Neuronal stem cell (in vitro differentiated cells): ENCODE data around the gene PAK5.

Experiments
- DNase-seq: peaks from one replicate; pipeline ENCODE4 v3.0.0-alpha.2; 2013; ENCODE audit warnings: low spot score
- H2AFZ ChIP-seq: one replicate; pipeline ENCODE4 v1.6.1; 2013; ENCODE audit warnings: mild to moderate bottlenecking, low read length, inconsistent platforms
- H2AK5ac ChIP-seq: 2 replicates; pipeline ENCODE4 v1.6.1; 2013; ENCODE audit warnings: low read depth, mild to moderate bottlenecking, inconsistent platforms, low read length, moderate library complexity, mixed read lengths
- H2BK120ac ChIP-seq: 2 replicates; pipeline ENCODE4 v1.6.1; 2013; ENCODE audit warnings: low read depth, mild to moderate bottlenecking, inconsistent platforms, low read length, moderate library complexity, mixed read lengths
- H2BK12ac ChIP-seq: one replicate; pipeline ENCODE4 v1.6.1; 2013; ENCODE audit warnings: low read length, inconsistent platforms
- H2BK15ac ChIP-seq: 2 replicates; pipeline ENCODE4 v1.6.1; 2013; ENCODE audit warnings: mild to moderate bottlenecking, low read length, inconsistent platforms, mixed read lengths
- H2BK5ac ChIP-seq: one replicate; pipeline ENCODE4 v1.6.1; 2013; ENCODE audit warnings: inconsistent platforms, mild to moderate bottlenecking, low read length, moderate library complexity
- H3K14ac ChIP-seq: one replicate; pipeline ENCODE4 v1.6.1; 2013; ENCODE audit warnings: low read length, inconsistent platforms
- H3K18ac ChIP-seq: 2 replicates; pipeline ENCODE4 v1.6.1; 2013; ENCODE audit warnings: low read length, inconsistent platforms
- H3K23ac ChIP-seq: 2 replicates; pipeline ENCODE4 v1.6.1; 2013; ENCODE audit warnings: low read depth, mild to moderate bottlenecking, mixed read lengths, low read length, inconsistent platforms; ENCODE audit not compliant: poor library complexity
- H3K27ac ChIP-seq: replicated peaks from 3 replicates; pipeline ENCODE4 v1.5.1; 2013; ENCODE audit warnings: low read length, inconsistent platforms
- H3K27me3 ChIP-seq, 3 experiments: 2 replicates each; pipeline ENCODE4 v1.6.1; 2013; ENCODE audit warnings: low read length in 3 of 3, mild to moderate bottlenecking in 2 of 3, inconsistent platforms in 1 of 3, low read depth in 1 of 3, mixed read lengths in 1 of 3, moderate library complexity in 1 of 3; ENCODE audit not compliant: control insufficient read depth in 3 of 3, insufficient read depth in 3 of 3
- H3K36me3 ChIP-seq, 2 donors: replicated peaks in 1 of 2; 2 replicates each; pipeline ENCODE4 v1.6.1; 2013; ENCODE audit warnings: low read length in 2 of 2; ENCODE audit not compliant: control insufficient read depth in 2 of 2, insufficient read depth in 2 of 2
- H3K4ac ChIP-seq: 2 replicates; pipeline ENCODE4 v1.6.1; 2013; ENCODE audit warnings: inconsistent platforms, mild to moderate bottlenecking, low read length, moderate library complexity
- H3K4me1 ChIP-seq, 2 donors: 1 replicate in 1 of 2; 2 replicates in 1 of 2; pipeline ENCODE4 v1.6.1; 2013; ENCODE audit warnings: low read length in 2 of 2, low read depth in 1 of 2; ENCODE audit not compliant: control insufficient read depth in 2 of 2, insufficient read depth in 1 of 2
- H3K4me2 ChIP-seq: one replicate; pipeline ENCODE4 v1.6.1; 2013; ENCODE audit warnings: mild to moderate bottlenecking, low read length, inconsistent platforms; ENCODE audit not compliant: insufficient read depth, poor library complexity, severe bottlenecking
- H3K4me3 ChIP-seq, 2 donors: 2 replicates each; pipeline ENCODE4 v1.5.1; 2013; ENCODE audit warnings: low read length in 2 of 2, mild to moderate bottlenecking in 2 of 2, inconsistent platforms in 1 of 2, moderate library complexity in 1 of 2
- H3K79me1 ChIP-seq: one replicate; pipeline ENCODE4 v1.6.1; 2013; ENCODE audit warnings: low read depth, mild to moderate bottlenecking, inconsistent platforms, low read length, moderate library complexity
- H3K9ac ChIP-seq: one replicate; pipeline ENCODE4 v1.6.1; 2013; ENCODE audit warnings: mild to moderate bottlenecking, low read depth, low read length, inconsistent platforms; ENCODE audit not compliant: poor library complexity
- H3K9me3 ChIP-seq, 2 donors: replicated peaks in 1 of 2; 2 replicates each; pipeline versions ENCODE3 to v1.6.1; 2013; ENCODE audit warnings: low read length in 2 of 2, mild to moderate bottlenecking in 2 of 2, inconsistent platforms in 1 of 2, low read depth in 1 of 2, mixed read lengths in 1 of 2, moderate library complexity in 1 of 2; ENCODE audit not compliant: control insufficient read depth in 2 of 2, insufficient read depth in 1 of 2
- H4K8ac ChIP-seq: one replicate; pipeline ENCODE4 v1.6.1; 2013; ENCODE audit warnings: low read depth, mild to moderate bottlenecking, inconsistent platforms, low read length, moderate library complexity
- H4K91ac ChIP-seq: one replicate; pipeline ENCODE4 v1.6.1; 2013; ENCODE audit warnings: low read length, low read depth, mild to moderate bottlenecking, inconsistent platforms; ENCODE audit not compliant: poor library complexity
- WGBS, 2 donors: extraction: QIAGEN DNeasy Blood & Tissue Kit; methylation state at CpG; one replicate each; pipeline ENCODE4 v1.1.7; 2013; ENCODE audit warnings: missing lambda C conversion rate in 2 of 2, mixed read lengths in 1 of 2; ENCODE audit not compliant: insufficient read length in 2 of 2, insufficient replicate concordance in 1 of 2; ENCODE audit errors: extremely low coverage in 2 of 2; 5-methylcytosine and 5-hydroxymethylcytosine counted together

PAK5 gene

GRCh38 chr20:9615766-9616454, 223.0 kb downstream of the PAK5 start:
- DNase-seq, result no peak
- H4K91ac ChIP-seq, result no peak overlapping the region
- no peaks in the 10 kb centered on the region for H3K79me1 ChIP-seq
- no peak overlapping the region for H2BK5ac ChIP-seq
- no peaks in the 10 kb centered on the region for H3K36me3 ChIP-seq
- no peak overlapping the region for H3K4me2 ChIP-seq
- H2BK15ac ChIP-seq, result no peak overlapping the region
- no peak overlapping the region for H3K18ac ChIP-seq
- no peak overlapping the region for H4K8ac ChIP-seq
- H3K4me1 ChIP-seq, result no peaks in the 10 kb centered on the region
- no peak overlapping the region for H3K9ac ChIP-seq
- H3K23ac ChIP-seq, result no peak overlapping the region
- H3K9me3 ChIP-seq, result no peaks in the 10 kb centered on the region
- H2AK5ac ChIP-seq, result no peak overlapping the region
- no peak overlapping the region for H3K27ac ChIP-seq
- WGBS, 2 donors, result no CpG with 5 or more reads among the region's 8 CpGs
- no peak overlapping the region for H2AFZ ChIP-seq
- H2BK12ac ChIP-seq, result no peak overlapping the region
- H2BK120ac ChIP-seq, result no peak overlapping the region
- peak overlapping the region; percentile 91 for H3K14ac ChIP-seq
- H3K4ac ChIP-seq, result no peak overlapping the region
- H3K4me3 ChIP-seq, result no peak overlapping the region
- H3K27me3 ChIP-seq, result no peaks in the 10 kb centered on the region

GRCh38 chr20:9615118-9615517, 223.8 kb downstream of the PAK5 start:
- no peaks in the 10 kb centered on the region for H3K4me1 ChIP-seq
- H2BK120ac ChIP-seq, result no peak overlapping the region
- no peak overlapping the region for H2AFZ ChIP-seq
- no peak overlapping the region for H2BK12ac ChIP-seq
- no peak overlapping the region for H2BK5ac ChIP-seq
- no peak overlapping the region for H3K4me3 ChIP-seq
- no peak overlapping the region for H3K4me2 ChIP-seq
- H2BK15ac ChIP-seq, result no peak overlapping the region
- H4K8ac ChIP-seq, result no peak overlapping the region
- no CpG with 5 or more reads among the region's 4 CpGs for whole genome bisulfite sequencing, 2 donors
- no peak overlapping the region for H3K9ac ChIP-seq
- H2AK5ac ChIP-seq, result no peak overlapping the region
- no peak for DNase-seq
- H3K9me3 ChIP-seq, result no peaks in the 10 kb centered on the region
- no peak overlapping the region for H3K18ac ChIP-seq
- no peak overlapping the region for H3K23ac ChIP-seq
- H3K27me3 ChIP-seq, result no peaks in the 10 kb centered on the region
- no peak overlapping the region for H3K27ac ChIP-seq
- no peaks in the 10 kb centered on the region for H3K36me3 ChIP-seq
- H4K91ac ChIP-seq, result no peak overlapping the region
- no peaks in the 10 kb centered on the region for H3K79me1 ChIP-seq
- H3K14ac ChIP-seq, result no peak overlapping the region
- no peak overlapping the region for H3K4ac ChIP-seq

GRCh38 chr20:9613871-9614270, 225.0 kb downstream of the PAK5 start:
- no CpG with 5 or more reads among the region's 4 CpGs for WGBS, 2 donors
- Histone ChIP-seq H2AK5ac (no peak overlapping the region), H2BK15ac (no peak overlapping the region), H3K79me1 (no peaks in the 10 kb centered on the region), H2BK5ac (no peak overlapping the region), H3K4me1 (peaks cover 0 to 1% of the 10 kb centered on the region in 2 donors), H3K18ac (no peak overlapping the region), H2AFZ (no peak overlapping the region), H3K4me2 (no peak overlapping the region), H4K91ac (no peak overlapping the region), H2BK12ac (no peak overlapping the region), H3K14ac (no peak overlapping the region), H3K9me3 (no peaks in the 10 kb centered on the region), H3K9ac (no peak overlapping the region), H3K27me3 (no peaks in the 10 kb centered on the region), H3K4me3 (no peak overlapping the region), H3K23ac (no peak overlapping the region), H3K4ac (no peak overlapping the region), H3K27ac (no peak overlapping the region), H2BK120ac (no peak overlapping the region), H3K36me3 (no peaks in the 10 kb centered on the region), H4K8ac (no peak overlapping the region)
- no peak for DNase-seq

GRCh38 chr20:9611921-9612320, 227.0 kb downstream of the PAK5 start:
- H4K91ac ChIP-seq, result no peak overlapping the region
- no peak overlapping the region for H3K4me2 ChIP-seq
- peaks cover 0 to 1% of the 10 kb centered on the region in 2 donors for H3K4me1 ChIP-seq
- no peak overlapping the region for H2BK120ac ChIP-seq
- no peaks in the 10 kb centered on the region for H3K27me3 ChIP-seq
- no peak overlapping the region for H3K9ac ChIP-seq
- peak overlapping the region; percentile 29 for H2AK5ac ChIP-seq
- H3K79me1 ChIP-seq, result no peaks in the 10 kb centered on the region
- no peaks in the 10 kb centered on the region for H3K9me3 ChIP-seq
- no peak overlapping the region for H4K8ac ChIP-seq
- H3K27ac ChIP-seq, result no peak overlapping the region
- no peak overlapping the region for H3K4me3 ChIP-seq
- no peak for DNase-seq
- no peaks in the 10 kb centered on the region for H3K36me3 ChIP-seq
- no peak overlapping the region for H2BK5ac ChIP-seq
- no peak overlapping the region for H3K4ac ChIP-seq
- H2AFZ ChIP-seq, result no peak overlapping the region
- H2BK12ac ChIP-seq, result no peak overlapping the region
- no CpG with 5 or more reads among the region's 9 CpGs for WGBS, 2 donors
- H2BK15ac ChIP-seq, result no peak overlapping the region
- H3K18ac ChIP-seq, result no peak overlapping the region
- H3K14ac ChIP-seq, result no peak overlapping the region
- no peak overlapping the region for H3K23ac ChIP-seq
